HG03103 (cell line): ENCODE results near the gene ZNF429.
"Not testable (repeated sequence)": the region's sequence is repeated elsewhere in the genome, so short reads cannot be mapped to it uniquely, and the experiment has no call there.

Experiments
- ATAC-seq: cut with Tn5 transposase; IDR thresholded peaks from one replicate; pipeline ENCODE4 v1.9.1; 2021; ENCODE audit warnings: low read depth; ENCODE audit not compliant: unreplicated experiment

The ZNF429 gene

DNA sequence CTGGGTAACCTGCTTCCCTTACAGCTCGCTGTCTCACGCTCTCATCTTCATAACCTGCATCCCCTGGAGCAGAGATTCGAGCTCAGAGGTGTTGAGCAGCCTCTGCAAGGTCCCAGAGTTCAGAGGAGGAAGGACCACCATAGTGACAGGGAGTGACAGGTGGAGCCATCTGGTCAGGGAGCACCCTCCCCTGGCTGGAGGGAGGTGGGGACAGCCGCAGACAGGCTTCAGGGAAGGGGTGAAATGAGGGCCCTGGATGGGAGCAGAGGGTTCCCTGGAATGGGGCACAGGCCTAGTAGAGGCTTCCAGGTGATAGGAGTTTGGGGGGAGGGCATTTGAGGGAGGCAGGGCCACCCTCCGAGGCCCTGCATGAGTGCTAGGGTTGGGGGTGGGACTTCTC is 82.1 kb downstream of the ZNF429 start:
- no peak for ATAC-seq

DNA sequence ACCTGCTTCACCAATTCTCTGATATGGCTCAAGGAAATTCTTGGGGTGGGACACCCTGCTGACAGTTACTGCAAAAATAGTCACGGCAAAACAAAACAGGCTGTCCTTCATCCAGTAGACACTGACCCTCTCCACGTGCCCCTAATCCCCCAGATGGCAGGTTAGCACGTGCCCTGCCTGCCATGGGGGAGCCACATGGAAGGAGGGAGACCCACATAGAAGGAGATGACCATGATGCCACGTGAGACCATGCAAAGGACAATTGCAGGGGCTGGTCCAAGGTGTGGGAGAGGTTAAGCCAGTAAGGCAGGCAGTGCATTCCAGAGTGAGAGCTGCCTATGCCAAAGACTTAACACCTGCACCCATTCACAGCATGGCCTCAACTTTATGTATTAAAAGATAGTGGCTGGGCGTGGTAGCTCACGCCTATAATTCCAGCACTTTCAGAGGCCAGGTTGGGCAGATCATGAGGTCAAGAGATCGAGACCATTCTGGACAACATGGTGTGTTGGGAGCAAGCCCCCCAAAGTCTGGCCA is 82.7 kb downstream of the ZNF429 start:
- ATAC-seq = no peak

DNA sequence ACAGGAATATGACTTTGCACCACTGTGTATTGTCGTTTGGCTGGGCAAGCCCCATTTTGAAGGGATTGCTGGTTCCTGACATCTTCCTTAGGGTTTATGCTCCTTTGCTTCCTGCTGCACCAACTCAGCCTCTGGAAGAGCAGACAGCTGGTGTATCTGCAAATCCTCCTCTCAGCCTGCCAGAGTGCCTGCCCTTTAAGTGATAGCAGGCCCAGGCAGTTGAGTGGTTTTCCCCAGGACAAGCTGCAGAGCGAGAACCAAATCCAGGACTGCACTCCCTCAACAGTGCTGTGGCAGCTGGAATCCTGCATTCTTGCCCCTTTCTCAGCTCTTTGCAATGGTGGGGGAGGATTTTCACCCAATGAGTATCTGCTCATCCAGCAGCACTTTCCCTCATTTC is 85.5 kb downstream of the ZNF429 start:
- ATAC-seq = no peak

DNA sequence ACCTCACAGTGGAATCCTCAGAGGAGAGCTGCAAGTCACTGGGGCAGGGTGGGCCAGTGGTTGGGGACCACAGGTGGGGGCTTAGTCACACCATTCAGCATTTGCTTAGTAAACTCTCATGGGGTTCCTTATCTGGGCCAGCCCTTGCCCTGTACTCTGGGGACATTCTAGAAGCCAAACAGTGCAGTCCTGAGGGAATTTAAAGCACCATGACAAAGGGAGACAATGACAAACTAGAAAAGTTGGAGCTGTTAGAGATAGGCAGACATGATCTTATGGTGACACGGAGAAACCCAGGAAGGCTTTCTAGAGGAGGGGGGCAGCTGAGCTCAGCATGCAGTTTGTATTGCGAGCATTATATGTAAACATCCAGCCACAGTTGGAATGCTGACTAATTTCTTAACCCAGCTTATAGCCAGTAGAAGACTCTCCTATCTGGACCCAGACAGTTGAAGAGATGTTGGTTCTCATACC is 87.6 kb downstream of the ZNF429 start:
- ATAC-seq = no peak

DNA sequence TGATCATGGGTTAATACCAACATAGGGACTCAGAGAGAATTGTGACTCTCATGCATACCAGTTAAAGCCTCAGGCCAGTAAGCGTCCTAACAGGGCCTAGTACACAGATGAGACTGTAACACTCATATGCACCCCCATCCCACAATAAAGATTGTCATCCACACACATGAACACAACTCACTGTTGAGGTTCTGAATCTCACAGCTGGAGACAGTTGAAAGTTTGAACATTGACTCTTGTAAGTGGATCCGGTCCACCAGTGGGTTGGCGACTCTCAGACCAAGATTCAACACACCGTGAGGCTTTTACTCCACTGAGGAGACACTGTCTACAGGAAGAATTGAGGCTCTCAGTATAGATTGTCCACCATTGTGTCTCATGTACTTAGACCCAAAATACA is 88.1 kb downstream of the ZNF429 start:
- ATAC-seq = no peak

DNA sequence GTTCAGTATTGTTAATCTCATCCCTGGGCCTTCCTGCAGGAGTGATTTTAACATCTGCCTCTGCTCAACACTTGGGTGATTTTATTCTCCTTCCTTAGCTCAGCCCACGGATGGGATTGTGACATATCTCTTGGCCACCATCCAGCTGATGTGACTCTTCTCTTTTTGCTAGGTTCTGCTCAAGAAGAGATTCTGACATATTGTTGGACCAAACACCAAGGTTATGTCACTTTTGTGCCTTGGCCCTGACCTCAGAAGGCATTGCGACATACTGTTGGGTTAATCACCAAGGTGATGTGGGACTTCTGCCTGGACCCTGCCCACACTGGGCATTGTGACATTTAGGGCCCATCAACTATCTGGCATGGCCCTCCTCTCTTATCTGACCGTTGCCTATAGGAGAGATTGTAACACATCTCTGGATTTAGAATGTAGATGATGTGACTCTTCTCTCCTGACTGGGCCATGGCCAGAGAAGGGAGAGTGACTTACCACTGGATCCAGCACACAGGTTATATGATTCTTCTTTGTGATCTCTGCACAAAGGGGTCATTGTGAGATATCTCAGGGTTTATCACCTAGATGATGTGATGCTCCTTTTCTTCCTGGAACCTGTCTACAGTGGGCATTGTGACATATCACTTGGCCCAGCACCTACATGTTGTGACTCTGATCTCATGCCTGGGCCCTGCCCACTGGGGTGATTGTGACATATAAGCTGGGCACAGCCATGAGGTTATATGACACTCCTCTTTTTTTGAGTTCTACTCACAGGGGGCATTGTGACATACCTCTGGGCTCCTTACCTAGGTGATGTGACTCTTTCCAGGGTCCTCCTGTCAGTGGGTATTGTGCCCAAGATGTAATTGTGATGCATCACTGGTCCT is 88.8 kb downstream of the ZNF429 start:
- ATAC-seq = no peak

DNA sequence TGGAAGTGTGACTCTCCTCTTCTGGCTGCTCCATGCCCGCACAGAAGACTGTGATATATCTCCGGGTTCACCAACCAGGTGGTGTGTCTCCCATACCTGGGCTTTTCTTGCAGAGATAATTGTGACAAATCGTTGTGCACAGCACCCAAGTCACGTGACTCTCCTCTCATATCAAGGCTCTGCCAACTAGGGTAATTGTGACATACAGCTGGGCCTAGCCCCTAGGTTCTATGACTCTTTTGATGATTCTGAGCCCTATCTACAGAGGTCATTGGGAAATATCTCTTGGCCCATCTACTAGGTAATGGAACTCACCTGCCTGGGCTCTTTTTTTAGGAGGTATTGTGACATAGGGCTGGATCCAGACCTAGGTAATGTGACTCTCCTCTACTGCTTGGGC is 89.8 kb downstream of the ZNF429 start:
- no peak for ATAC-seq

DNA sequence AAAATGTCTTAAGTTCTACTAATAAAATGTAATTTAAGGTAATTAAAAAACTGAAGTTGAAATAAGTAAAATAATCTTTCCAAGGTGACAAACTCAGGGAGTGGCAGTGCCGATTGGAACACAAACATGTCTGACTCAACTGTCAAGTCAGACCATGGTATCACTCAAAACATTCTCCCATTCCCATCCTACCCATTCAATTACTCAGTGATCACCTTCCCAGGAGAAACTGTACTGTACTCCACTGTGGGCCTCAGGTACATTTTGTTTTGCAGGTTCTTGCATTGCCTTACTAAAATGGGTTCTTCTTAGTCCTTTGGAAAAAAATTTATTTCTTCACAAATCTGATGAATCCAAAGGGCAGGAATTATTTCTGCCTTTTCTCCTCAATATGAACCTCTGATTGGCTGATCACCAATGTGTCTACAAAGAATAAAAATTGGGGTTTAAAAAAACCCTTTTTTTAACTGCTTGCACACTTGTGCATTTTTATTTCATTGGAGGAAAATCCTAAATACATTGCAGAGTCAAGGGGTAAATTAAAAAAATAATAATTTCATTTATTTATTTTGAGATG is 96.8 kb downstream of the ZNF429 start:
- ATAC-seq = no peak

DNA sequence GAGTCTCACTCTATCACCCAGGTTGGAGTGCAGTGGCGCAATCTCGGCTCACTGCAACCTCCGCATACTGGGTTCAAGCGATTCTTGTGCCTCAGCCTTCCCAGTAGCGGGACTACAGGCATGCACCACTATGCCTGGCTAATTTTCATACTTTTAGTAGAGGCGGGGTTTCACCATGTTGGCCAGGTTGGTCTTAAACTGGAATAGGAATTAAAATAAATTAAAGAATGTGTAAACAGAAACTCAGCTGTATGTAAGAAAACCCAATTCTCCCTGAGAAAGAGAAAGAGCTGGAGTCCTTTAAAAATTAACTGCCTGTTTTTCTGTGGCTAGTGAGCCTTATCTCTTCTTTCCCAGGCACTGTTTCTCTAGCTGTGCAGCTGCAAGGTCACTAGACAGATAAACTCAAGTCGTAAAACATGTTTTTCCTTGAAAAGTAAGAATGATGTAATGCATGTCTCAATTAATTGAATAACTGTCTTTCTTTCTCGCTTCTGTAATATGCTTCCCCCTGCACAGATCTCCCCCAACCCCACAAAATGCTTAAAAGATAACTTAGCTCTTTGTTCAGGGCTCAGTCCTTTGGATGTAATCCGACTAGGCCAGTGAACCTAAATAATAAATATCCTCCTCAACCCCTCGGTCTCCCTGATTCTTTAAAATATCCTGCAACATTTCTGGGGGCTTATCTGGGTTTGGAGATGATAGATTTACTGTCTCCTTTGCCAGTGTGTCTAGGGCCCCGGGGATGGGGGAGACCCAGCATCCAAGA is 97.4 kb downstream of the ZNF429 start:
- not testable (repeated sequence) for ATAC-seq

DNA sequence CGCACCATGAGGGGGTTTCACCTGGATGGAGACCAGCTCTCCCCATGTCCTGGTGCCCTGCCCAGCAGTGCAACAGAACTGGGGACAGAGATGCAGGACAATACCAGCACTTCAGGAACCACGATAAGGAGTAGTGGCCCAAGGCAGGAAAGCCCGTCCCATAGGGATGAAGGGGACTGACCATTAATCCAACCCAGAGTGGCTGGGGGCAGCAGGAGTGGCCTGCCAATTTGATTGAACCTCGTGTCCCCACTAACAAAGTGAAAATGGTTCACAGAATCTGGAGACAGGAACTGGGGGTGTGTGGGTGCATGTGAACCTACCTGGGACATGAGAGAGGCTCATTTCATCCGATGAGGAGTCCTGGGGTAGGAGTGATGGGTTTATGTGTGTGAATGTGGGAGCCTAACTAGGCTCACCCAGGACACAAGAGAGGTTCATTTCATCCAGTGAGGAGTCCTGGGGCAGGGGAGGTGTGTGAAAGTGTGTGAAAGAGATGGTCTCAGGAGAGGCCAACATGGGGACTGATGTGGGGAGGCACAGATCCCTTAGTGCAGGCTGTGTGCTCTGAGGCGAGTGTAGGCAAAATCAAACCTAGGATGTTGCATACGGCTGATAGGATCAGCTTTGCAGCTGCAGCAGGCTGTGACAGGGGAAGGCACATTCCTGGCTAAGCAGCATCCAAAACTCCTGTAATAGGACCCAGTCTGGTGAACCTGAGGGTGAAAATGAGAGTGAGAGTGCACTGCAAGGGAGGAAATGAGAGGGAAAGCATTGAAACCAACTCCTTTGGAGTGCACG is 98.2 kb downstream of the ZNF429 start:
- ATAC-seq = no peak

DNA sequence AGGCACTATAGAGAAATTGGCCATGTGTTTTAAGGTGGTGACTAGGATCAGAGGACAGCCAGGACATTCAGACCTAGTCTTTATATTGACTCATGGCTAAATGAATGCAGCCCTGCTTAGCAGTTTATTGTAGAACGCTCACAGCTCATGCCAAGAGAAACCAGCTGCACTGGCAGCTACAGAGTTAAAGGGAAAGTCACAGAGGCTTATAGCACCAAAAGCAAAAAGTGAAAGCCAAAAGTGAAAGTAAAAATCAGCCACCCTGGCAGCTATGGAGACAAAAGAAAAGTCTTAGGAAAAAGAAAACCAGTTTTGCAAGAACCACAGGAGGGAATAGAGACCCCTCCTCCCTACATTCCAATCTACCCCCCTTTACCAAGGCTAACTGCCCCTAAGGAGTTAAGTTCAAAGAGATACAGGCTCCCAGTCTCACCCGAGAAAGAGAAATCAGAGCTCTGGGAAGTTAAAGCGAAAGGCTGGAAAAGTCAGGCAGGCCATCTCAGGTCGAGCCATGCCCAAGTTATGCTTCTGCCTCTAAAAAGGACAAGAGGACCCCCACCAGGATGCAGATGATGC is 99.0 kb downstream of the ZNF429 start:
- ATAC-seq = no peak
